AG04450 (cell line): Measurements from ENCODE around the gene KMT2D. TPM values are rescaled to one million over a fixed set of nuclear protein-coding genes. Genes with fewer than 3 reads are reported as not detected.

Source experiments
- CTCF ChIA-PET: fragments of 300-600, 350-600 bp; formaldehyde crosslinking; extraction: SDS; loops from one replicate; lab custom pipeline; 2022; ENCODE audit warnings: antibody characterized with exemption, inconsistent platforms; lab: Charles Lee
- POLR2A ChIA-PET: fragments of 350-600 bp; formaldehyde crosslinking; extraction: SDS; loops from one replicate; lab custom pipeline; 2021; ENCODE audit warnings: antibody characterized with exemption, inconsistent platforms; lab: Yijun Ruan, JAX
- DNase-seq: peaks from one replicate; pipeline ENCODE4 v3.0.0-alpha.2; 2011; ENCODE audit warnings: low read depth, low spot score
- H3K27ac ChIP-seq: one replicate; pipeline ENCODE4 v1.5.1; 2012; ENCODE audit warnings: low read depth, low read length, control low read depth
- H3K27me3 ChIP-seq: one replicate; pipeline ENCODE4 v1.6.0; 2012; ENCODE audit warnings: low read length; ENCODE audit not compliant: control insufficient read depth, insufficient read depth
- H3K4me3 ChIP-seq: 2 replicates; pipeline ENCODE4 v1.5.1; 2011; ENCODE audit warnings: mild to moderate bottlenecking, low read depth, low read length, control low read depth
- H3K9me3 ChIP-seq: 2 replicates; pipeline ENCODE4 v1.5.1; 2012; ENCODE audit warnings: low read length; ENCODE audit not compliant: control insufficient read depth, insufficient read depth
- CTCF ChIP-seq: IDR thresholded peaks from 2 replicates; pipeline ENCODE4 v1.5.1; 2011; ENCODE audit warnings: low read depth, low read length, control low read depth, inconsistent platforms
- polyA plus RNA-seq: library from polyadenylated mRNA; depleted of rRNA; stranded (reverse); fragments of >200 nt; gene quantifications from 2 replicates; pipeline ENCODE4 v1.2.3, GENCODE V29; 2011

Gene KMT2D
- polyA plus RNA-seq, 1 experiment, result 8.9 TPM

GRCh38 chr12:49040364-49040855, 20.2 kb downstream of the KMT2D start:
- CTCF ChIA-PET, result interaction anchor here (0.6 to 1.4 kb wide), 2 partner anchors 48 to 87 kb away, joined by 3 to 5 read pairs; no protein-coding TSS in a partner anchor
- Histone ChIP-seq H3K9me3 (no peaks in the 10 kb centered on the region), H3K27ac (no peak overlapping the region), H3K4me3 (no peak overlapping the region), H3K27me3 (no peaks in the 10 kb centered on the region)
- no peak for TF ChIP-seq CTCF
- no peak for DNase-seq
- POLR2A ChIA-PET, result interaction anchor here (0.5 kb wide), 1 partner anchor 1091 kb away, joined by 6 read pairs; no protein-coding TSS in a partner anchor

- Histone ChIP-seq H3K27ac (no peak overlapping the region), H3K9me3 (no peaks in the 10 kb centered on the region), H3K4me3 (no peak overlapping the region), H3K27me3 (no peaks in the 10 kb centered on the region)
- TF ChIP-seq CTCF, result no peak
- no peak for DNase-seq
- POLR2A ChIA-PET, result interaction anchor here (0.5 kb wide), 1 partner anchor 1091 kb away, joined by 6 read pairs; no protein-coding TSS in a partner anchor
- CTCF ChIA-PET, result interaction anchor here (1.4 kb wide), 1 partner anchor 48 kb away, joined by 3 read pairs; no protein-coding TSS in a partner anchor
Observed at GRCh38 chr12:49039421-49040363, 20.9 kb downstream of the KMT2D start.

GRCh38 chr12:49038291-49038955, 22.2 kb downstream of the KMT2D start:
- DNase-seq, result no peak
- Histone ChIP-seq H3K27ac (no peak overlapping the region), H3K4me3 (no peak overlapping the region), H3K9me3 (no peaks in the 10 kb centered on the region), H3K27me3 (no peaks in the 10 kb centered on the region)
- CTCF ChIA-PET, result no interaction called here
- POLR2A ChIA-PET, result interaction anchor here (0.6 kb wide), 1 partner anchor 366 kb away, joined by 3 read pairs; no protein-coding TSS in a partner anchor
- TF ChIP-seq CTCF, result no peak

GRCh38 chr12:49037947-49038237, 22.7 kb downstream of the KMT2D start:
- no peak for TF ChIP-seq CTCF
- POLR2A ChIA-PET, result no interaction called here
- H3K9me3 ChIP-seq, result no peaks in the 10 kb centered on the region
- H3K27me3 ChIP-seq, result no peaks in the 10 kb centered on the region
- DNase-seq, result no peak
- H3K4me3 ChIP-seq, result no peak overlapping the region
- CTCF ChIA-PET, result no interaction called here
- H3K27ac ChIP-seq, result no peak overlapping the region
